C4-2B (cell line): ENCODE measurements around the gene GJA5.

Experiments
- CTCF ChIP-seq: fragments of 450-650 bp; conservative IDR thresholded peaks from 2 replicates; pipeline ENCODE4 v1.5.1; 2017; ENCODE audit warnings: mild to moderate bottlenecking
- ZFX ChIP-seq: fragments of 450-650 bp; IDR thresholded peaks from 2 replicates; pipeline ENCODE4 v1.6.1; 2017

GRCh38 chr1:147804942-147805723, 44.7 kb upstream of the GJA5 start:
- TF ChIP-seq CTCF (no peak), ZFX (no peak)
